Cerebellar cortex (tissue), 1 donor: ENCODE measurements around the gene PHF19.
A peak's percentile ranks its signal among the peaks of the same experiment; 100 is the strongest.

Experiments used
- DNase-seq: peaks from one replicate; pipeline ENCODE4 v3.0.0-alpha.2; 2015; ENCODE audit warnings: low spot score

Gene PHF19

GRCh38 chr9:120853198-120853597 lies 23.8 kb downstream of the PHF19 start:
- DNase-seq: no peak

DNA sequence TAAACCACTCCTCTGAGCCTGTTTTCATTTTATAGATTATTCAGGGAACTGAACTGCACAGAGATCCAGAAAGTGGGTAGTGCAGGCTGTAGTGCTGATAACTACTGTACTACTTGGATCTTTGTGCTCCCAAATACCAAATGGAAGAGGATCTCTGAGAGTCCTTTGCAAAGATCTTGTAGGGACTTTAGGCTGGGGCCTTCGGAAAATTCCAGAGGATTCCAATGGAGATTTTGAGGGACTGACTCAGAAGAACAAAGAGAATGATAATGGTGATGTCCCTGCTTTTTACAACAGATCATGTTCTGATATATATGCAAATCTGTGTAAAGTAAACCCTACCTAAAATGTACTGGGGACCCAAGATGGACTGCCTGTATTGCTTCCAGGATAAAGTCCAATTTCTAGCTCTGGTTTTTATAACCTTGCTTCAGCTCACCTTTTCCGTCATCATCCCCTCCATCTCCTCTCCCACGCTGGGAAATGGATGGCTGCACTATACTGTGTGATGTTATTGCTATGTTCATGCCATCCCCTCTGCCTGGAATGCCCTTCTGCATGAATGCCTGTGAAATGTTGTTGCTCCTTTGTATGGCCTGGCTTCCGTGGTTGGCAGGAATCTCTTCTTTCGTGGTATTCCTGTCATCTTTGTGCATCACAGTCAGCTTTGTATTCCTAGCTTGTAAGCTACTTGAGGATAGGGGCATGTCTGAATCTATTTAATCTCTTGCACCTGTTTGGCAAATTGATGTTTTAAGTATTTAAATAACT lies 24.6 kb downstream of the PHF19 start:
- DNase-seq: no peak

- DNase-seq: no peak
Measured at GRCh38 chr9:120851449-120851848, 25.5 kb downstream of the PHF19 start.

- DNase-seq: no peak
Measured at GRCh38 chr9:120850315-120850714, 26.7 kb downstream of the PHF19 start.

DNA sequence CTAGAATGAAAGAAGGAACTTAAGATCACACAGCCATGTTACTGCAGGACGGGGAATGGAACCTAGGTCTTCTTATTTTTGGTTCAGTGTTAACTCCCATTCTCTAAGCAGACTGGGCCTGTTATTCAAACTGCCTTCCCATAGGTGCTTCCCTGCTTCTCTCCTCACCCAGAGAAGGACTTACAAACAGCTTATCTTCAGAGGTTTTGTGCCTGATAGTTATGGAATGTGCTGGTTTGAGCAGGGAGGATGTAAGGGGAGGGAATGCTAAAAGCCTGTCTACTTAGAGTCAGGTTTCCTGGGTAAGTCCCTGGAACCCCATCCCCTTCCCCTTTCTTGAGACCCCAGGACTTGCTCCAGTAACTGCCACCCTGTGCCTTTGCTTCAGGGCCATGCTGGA lies 30.1 kb downstream of the PHF19 start:
- no peak for DNase-seq

DNA sequence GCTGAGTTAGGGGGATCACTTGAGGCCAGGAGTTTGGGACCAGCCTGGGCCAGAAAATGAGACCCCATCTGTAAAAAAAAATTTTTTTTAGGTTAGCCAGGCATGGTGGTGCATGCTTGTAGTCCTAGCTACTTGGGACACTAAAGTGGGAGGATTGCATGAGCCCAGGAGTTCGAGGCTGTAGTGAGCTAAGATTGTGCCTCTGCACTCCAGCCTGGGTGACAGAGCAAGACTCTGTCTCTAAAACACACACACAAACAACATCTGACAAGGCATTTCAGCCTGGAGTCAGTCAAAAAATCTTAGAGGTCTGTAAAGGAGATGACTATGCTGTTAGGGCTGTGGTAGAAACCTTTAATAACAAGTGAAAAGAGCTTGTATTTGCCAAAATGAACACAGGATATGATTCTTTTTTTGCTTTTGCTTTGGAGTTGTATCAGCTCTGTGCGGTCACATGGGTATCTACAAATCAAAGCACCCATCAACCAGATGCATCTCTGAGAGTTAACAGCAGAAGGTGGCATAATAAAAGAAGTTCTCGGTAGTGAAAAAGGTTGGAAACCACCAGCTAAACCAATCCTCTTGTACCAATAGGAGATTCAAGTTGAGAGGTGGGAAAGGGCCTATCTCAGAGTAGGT lies 30.6 kb downstream of the PHF19 start:
- DNase-seq: no peak

- no peak for DNase-seq
Measured at GRCh38 chr9:120845255-120845654, 31.7 kb downstream of the PHF19 start.

DNA sequence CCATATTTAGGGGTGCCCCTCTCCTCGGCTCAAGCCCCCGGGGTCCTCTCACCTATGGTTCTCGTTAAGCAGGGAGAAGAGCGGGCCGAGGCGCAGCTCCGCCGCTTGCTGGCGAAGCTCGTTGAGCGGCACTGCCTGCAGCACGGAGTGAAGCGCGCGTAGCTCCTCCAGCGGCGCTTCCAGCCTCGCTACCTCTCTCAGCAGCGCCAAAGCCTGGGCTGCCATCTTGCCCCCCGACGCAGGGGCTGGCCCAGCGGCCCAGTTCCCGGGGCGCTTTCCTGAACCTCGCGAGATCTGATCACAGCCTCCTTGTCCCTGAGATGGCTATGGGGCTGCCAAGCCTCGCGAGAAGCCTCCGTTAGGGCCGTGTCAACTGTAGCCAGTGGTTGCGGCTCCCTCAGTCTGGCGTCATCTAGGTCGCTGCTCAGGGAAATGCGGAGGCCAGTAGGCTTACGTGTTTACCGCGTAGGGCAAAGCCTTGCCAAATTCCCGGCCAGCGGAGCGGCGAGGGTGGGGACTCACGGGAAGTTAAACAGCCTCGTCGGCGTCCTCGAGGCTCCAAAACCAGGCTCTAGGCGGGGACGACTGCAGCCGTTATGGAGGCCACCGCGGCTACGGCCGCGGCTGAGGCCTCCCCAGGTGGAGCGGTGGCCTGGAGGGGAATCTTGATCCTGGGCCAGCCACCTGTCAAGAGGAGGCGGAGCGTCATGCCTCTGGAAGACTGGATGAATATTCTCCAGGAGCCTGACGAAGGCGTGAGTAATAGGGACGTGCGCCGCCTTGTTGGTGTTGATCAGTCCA lies 34.1 kb downstream of the PHF19 start, which contains the start of gene PSMD5:
Gene PSMD5, minus strand, starts transcription at position 238 of the 801 bp plus-strand sequence. Its CDS starts 13 bp downstream, at position 225.
- peak; percentile 98 for DNase-seq

DNA sequence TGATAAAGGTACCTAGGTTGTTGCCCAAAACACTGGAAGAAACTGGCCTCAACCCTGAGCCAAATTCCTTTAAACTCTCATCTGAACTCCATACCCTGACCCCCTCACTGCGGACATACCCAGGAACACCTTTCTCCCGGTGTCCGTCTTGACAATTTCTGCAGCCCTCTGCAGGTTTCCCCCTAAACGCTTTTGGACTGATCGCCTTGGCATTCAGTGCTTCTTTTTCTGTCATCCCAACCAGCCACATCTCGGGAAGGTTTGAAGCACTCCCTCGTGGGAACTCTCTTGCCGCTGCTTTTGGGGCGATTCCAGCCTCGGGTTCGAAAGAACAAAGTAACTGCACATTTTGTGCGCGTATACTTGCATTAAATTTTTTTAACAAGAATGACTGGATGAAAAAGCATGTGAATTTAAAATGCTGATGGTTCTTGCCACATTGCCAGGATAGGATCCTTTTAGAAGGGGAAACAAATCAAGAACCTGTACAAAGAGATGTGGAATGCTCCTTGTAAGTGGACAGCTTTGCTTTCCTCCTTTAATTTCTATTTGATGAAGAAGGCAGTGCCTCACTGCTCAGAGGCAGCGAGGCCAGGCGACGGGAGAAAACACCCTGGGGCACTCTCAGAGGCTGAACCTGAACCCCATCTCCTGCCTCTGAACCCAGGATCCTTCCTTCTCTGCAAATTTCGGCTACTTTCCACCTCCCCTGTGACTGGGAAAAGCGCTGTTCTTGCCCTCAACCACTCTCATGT lies 34.9 kb downstream of the PHF19 start:
- DNase-seq: peak; percentile 43

GRCh38 chr9:120839146-120839545 lies 37.8 kb downstream of the PHF19 start:
- DNase-seq: no peak

DNA sequence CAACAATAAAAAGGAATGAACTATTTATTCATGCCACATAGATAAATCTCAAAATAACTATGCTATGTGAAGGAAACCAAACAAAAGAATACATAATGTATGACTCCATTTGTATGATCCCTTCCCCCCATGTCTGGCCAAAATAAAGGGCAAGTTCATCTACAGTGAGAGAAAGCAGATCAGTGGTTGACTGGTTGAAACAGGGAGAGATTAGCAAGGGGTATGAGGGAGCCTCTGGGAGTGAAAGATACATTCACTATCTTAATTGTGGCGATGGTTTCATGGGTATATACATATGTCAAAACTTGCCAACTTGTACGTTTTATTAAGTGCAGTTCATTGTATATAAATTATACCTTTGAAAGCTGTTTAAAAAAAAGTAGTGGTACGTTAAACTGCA lies 39.1 kb downstream of the PHF19 start:
- DNase-seq: no peak

DNA sequence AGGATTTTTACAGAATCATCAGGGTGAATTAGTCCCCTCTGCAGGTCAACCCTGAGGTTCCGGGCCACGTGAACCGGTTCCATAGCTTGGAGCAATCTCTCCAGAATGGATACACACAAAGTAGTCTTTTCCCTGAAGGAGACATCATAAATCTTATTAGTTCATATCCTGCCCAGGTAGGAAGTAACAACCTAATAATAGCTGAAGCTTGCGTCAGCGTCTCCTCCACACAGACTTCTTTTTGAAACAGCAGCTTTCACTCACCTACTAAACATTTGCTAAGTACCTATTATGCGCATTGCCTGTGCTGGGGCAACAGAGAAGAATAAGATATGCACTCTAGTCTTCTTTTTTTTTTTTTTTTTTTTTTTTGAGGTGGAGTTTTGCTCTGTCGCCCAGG lies 43.7 kb downstream of the PHF19 start:
- no peak for DNase-seq

GRCh38 chr9:120832807-120833206 lies 44.2 kb downstream of the PHF19 start:
- no peak for DNase-seq

- no peak for DNase-seq
Measured at GRCh38 chr9:120830865-120831264, 46.1 kb downstream of the PHF19 start.

- DNase-seq: no peak
Measured at GRCh38 chr9:120830151-120830550, 46.8 kb downstream of the PHF19 start.

DNA sequence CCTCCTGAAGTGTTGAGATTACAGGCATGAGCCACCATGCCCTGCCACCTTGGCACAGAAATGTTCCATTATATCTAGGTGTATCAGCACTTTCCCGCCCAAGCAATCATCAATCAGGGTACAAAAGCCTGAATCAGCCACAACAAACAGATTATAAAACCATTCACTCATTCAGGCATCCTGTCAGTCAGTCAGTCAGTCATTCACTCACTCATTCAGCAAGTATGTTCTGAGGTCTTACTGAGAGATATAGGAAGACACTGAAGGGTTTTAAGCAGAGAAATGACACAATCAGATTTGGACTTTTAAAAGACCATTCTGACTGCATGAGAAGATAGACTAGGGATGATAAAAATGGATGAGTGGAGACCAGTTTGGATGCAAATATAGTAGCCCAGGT lies 47.3 kb downstream of the PHF19 start:
- DNase-seq: no peak

DNA sequence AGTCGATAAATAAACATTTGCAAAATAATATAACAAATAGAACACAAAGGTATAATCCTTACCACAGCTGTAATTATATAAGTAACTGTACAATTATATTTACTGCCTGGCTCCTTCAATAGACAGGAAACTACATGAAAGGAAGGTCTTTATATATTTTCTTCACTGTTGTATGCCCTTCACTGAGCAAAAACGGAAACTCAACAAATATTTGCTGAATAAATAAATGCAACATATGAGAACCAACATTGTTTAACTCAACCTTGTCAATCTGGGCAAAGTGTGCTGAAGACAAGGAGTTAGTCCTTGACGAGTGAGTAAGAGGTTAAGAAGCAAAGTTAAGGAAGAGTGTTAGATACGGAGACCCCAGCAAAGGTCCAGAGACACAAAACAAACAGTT lies 56.9 kb downstream of the PHF19 start:
- no peak for DNase-seq

DNA sequence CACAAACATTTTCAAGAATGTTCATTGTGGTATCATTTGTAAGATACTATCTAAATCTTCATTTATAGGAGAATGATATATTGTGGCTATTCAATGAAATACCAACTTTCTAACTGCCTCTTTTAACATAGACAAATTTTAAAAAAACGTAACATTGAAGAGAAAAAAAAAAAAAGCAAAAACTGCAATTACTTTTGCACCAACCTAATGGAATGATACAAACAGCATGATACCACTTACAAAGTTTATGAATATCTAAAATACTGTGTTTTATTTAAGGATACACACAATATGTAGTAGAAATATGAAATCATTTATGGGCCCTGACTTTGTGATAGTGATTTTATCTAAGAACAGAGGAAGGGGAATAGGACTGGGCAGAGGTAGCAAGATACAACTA lies 58.4 kb downstream of the PHF19 start:
- DNase-seq: no peak

DNA sequence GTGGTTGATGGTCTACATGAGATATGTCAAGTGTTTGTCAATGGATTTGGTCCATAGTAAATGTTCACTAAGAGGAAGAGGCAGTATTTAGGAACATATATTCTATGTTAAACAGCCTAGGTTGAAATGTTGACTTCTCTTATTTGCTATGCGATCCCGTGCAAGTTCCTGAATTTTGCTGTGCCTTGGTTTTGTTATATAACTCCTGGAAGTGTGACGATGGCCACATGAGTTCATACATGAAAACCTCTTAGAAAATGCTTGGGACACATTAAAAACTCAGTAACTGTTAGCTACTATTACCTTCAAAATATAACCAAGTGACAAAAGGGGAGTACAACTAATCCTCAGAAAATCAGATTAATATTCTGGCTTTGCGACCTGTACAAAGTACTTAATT lies 61.9 kb downstream of the PHF19 start:
- DNase-seq: no peak

DNA sequence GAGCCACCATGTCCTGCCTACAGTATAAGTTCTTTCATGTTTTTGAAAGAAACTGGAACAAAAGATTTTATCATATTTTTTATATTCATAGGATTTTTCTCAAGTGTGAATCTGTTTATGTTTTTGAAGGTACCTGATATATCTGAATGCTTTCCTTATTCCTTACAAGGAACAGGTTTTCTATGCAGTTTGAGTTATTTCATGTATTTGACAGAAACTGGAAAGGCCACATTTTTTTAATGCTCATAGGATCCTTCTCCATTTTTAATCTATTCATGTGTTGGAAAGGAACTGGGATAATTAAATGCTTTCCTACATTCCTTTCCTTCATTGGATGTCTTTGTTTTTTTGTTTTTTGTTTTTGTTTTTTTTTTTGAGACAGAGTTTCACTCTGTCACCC lies 68.1 kb downstream of the PHF19 start:
- no peak for DNase-seq

- no peak for DNase-seq
Measured at GRCh38 chr9:120807607-120808379, 69.2 kb downstream of the PHF19 start.
